ENCODE measurements around the gene SWT1.
"Not testable (repeated sequence)": the region's sequence is repeated elsewhere in the genome, so short reads cannot be mapped to it uniquely, and the experiment has no call there.

Gene SWT1

DNA sequence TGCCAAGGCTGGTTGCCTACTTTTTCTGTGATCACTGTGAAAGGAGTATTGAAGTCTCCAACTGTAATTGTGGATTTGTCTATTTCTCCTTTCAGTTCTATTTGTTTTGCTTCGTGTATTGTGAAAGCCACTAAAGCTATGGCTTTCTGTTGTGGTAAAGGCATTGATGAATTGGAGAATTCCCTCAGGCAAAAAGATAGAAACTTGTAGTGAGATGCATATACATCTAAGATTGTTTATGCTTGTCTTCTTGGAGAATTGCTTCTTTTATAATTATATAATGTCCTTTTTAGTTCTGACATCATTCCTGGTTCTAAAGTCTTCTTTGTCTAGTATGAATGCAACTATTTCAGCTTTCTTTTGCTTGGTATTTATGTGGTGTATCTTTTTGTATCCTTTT lies 36.8 kb downstream of the SWT1 start:
- no peak for DNase-seq

DNA sequence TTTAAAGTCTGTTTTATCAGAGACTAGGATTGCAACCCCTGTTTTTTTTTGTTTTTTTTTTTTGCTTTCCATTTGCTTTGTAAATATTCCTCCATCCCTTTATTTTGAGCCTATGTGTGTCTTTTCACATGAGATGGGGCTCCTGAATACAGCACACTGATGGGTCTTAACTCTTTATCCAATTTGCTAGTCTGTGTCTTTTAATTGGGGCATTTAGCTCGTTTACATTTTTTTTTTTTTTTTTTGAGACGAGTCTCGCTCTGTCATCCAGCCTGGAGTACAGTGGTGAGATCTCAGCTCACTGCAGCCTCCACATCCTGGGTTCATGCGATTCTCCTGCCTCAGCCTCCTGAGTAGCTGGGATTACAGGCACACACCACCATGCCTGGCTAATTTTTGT lies 41.7 kb downstream of the SWT1 start:
- DNase-seq: not testable (repeated sequence)

DNA sequence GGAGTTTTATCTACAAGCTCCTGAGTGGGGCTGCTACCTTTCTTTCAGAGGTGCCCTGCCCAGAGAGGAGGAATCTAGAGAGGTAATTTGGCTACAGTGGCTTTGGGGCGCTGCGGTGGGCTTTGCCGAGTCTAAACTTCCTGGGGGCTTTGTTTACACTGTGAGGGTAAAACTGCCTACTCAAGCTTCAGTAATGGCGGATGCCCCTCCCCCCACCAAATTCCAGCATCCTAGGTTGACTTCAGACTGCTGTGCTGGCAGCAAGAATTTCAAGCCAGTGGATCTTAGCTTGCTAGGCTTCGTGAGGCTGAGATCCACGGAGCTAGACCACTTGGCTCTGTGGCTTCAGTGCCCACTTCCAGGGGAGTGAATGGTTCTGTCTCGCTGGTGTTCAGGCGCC lies 43.9 kb downstream of the SWT1 start:
- no peak for DNase-seq

DNA sequence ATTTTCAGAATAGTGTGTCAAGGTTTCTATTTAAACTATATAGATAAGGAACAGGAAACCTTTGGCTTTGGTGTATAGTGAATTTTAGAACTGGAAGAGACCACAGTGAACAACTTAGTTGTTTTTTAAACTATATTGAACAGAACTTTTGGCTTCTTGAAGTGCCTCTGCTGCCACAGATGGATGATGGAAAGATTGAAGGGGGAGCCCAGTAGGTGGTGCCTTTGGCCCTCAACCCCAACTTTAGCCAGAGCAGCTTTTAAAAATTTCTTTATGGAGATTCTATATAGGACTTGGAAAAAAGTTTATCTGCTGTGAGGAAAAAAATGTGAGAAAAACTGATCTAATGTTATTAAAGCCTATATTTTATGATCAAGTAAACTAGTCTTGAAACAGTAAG lies 50.2 kb downstream of the SWT1 start:
- DNase-seq: no peak

DNA sequence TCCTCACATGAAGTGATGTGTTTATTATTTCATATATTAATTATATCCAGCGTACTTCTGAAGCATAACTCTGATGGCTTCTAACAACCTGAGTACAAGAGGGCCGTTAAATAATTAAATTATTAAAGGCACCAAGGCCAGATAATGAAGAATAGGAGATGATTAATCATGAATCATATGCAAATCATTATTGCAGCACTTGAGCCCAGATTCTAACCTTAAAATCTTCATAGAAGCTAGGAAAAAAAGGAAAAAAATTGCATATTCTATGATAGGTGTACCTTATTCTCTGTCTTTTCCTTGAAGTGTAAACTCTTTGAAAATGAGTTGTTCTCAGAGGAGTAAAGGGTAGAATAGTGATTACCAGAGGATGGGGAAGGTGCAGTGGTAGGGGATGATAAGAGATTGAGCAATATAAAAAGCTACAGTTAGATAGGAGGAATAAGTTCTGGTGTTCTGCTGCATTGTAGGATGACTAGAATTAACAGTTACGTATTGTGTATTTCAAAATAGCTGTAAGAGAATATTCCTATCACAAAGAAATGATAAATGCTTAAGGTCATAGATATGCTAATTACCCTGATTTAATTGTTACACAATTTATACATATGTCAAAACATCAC lies 51.1 kb downstream of the SWT1 start:
- DNase-seq: no peak

DNA sequence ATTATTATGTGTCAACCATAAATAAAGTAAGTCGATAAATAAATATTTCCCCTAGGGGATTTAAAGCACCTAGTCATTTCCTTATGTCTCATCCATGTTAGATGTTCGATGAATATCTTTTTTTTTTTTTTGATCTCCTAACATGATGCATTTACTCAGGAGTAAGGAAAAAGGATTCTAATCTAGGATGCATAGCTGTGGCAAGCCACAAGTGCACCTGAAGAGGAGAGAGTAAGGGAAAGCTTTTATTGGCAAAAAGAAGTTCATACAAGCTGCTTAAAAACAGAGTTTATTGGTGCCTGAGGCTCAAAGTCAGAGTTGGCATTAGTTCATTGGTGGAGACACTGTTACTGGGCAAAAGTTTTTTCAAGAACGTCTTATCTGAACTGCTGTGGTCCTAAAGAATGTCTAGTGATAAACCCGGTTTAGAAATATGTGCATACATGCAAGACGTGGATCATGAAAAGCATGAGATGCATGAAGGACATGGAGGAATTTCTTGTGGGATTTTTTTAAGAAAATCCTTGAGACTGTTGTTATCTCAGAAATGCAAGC lies 51.7 kb downstream of the SWT1 start:
- no peak for DNase-seq

DNA sequence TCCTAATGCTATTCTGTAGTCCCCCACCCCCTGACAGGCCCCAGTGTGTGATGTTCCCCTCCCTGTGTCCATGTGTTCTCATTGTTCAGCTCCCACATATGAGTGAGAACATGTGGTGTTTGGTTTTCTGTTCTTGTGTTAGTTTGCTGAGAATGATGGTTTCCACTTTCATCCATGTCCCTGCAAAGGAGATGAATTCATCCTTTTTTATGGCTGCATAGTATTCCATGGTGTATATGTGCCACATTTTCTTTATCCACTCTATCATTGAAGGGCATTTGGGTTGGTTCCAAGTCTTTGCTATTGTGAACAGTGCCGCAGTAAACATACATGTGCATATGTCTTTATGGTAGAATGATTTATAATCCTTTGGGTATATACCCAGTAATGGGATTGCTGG lies 52.4 kb downstream of the SWT1 start:
- not testable (repeated sequence) for DNase-seq

DNA sequence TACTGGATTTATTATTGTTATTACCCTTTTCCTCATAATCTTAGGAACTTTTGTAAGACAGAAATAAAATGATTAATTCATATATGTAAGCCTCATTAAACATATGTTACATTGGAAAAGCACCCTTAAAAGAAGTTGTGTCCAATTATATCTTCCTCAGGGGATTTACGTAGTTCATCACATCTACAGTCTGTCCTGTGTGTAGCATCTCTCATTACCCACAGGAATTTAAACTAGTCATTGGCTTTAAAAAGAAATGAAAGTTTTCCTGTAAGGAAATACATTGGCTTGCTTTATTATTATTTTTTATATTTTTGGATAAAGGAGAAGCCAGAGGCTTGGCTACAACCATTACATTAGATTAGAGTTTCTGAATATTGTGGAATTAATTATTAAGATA lies 56.1 kb downstream of the SWT1 start:
- DNase-seq: no peak

DNA sequence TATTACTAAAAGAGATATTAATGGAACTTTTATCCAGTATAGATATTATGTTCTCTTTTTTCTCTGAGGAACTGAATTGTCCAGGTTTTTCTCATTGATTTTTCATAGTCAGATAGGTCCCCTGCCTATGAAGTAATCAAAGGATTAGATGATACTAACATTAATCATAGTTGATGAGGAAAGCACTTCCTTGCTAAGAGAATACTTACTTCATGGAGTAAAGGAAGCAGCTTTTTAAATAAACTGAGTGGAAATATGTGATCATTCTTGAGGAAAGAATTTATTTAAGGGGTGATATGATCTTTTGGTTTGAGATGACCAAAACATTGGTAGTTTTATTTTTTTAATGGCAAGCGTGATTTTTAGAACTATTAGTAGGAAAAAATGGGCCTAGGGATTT lies 58.9 kb downstream of the SWT1 start:
- no peak for DNase-seq

DNA sequence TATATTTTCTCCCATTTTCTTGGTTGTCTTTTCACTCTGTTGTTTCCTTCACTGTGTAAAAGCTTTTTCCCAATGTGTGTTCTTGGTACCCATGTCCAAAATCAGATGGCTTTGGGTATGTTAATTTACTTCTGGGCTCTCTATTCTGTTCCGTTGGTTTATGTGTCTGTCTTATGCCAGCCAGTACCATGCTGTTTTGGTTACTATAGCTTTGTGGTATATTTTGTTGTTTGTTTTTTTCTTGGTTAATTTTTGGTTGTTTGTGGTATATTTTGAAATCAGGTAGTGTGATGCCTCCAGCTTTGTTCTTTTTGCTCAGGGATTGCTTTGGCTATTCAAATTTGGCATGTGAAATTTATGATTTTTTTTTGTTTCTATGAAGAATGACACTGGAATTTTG lies 67.2 kb downstream of the SWT1 start:
- no peak for DNase-seq

DNA sequence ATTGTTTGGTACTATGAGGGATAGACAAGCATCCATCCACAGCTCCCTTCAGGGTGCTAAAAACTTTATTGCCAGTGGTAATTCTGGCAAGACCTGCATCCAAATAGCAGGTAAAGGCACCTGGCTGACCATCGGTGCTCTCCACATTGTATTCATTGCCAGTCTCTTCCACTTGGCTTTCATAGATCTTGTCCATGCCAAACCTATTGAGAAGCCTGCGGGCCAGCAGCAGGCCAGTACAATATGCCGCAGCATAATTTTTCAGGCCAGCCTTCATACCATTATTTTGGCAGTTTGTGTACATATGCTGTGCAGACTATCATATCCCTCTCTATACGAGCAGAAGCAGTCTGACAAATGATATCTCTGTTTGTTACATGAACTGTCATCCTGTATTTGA lies 70.2 kb downstream of the SWT1 start:
- no peak for DNase-seq

DNA sequence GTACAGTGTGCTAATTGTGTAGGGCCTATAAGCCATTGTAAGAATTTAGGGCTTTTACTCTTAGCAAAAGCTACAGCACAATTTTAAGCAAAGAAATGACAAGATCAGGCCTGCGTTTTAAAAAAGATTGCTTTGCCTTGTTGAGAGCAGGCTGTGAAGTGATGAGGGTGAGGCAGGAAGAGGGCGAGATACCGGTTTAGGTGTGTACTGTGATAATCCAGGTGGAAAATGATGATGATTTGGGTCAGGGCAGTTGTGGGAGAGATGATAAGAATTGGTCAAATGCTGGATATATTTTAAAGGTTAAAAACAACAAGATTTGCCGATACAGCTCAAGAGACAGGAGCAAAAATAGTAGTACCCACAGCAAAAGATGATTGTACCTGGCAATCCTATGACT lies 72.0 kb downstream of the SWT1 start:
- DNase-seq: no peak

DNA sequence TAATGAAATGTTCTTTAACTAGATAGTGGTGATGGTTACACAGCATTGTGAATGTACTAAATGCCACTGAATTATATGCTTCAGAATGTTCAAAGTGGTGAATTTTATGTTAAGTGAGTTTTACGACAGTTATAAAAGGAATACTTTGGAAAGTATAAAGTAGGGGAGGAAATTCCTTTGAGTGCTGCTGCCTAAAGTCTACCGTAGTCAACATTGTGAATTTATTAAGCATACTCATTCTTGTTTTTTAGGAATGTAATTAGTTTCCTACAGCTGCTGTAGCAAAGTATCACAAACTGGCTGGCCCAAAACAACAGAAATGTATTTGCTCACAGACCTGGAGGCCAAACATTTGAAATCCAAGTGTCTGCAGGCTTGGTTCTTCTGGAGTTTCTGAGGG lies 73.0 kb downstream of the SWT1 start:
- DNase-seq: no peak

DNA sequence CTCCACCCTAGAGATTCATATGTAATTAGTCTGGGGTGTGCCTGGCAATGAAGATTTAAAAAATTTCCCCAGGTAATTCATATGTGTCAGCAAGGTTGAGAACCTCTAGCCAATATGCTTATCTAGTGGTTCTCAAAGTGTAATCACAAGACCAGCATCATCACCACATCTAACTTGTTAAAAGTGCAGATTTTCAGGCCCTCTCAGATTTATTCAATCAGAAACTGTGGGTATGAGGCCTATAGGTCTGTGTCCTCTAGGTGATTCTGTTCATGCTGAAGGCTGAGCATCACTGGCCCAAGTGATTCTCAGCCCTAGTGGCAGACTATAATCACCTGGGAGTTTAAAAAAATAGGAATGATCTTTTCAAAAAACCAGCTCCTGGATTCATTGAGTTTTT lies 75.9 kb downstream of the SWT1 start:
- DNase-seq: no peak

DNA sequence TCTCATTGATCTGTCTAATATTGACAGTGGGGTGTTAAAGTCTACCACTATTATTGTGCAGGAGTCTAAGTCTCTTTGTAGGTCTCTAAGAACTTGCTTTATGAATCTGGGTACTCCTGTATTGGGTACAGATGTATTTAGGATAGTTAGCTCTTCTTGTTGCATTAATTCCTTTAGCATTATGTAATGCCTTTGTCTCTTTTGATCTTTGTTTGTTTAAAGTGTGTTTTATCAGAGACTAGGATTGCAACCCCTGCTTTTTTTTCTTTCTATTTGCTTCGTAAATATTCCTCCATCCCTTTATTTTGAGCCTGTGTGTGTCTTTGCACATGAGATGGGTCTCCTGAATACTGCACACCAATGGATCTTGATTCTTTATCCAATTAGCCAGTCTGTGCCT lies 77.2 kb downstream of the SWT1 start:
- not testable (repeated sequence) for DNase-seq

DNA sequence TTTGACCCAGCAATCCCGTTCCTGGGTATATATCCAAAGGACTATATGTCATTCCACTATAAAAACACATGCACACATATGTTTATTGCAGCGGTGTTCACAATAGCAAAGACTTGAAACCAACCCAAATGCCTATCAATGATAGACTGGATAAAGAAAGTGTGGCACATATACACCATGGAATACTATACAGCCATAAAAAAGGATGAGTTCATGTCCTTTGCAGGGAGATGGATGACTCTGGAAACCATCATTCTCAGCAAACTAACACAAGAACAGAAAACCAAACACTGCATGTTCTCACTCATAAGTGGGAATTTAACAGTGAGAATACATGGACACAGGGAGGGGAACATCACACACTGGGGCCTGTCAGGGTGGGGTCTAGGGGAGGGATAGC lies 80.2 kb downstream of the SWT1 start:
- DNase-seq: not testable (repeated sequence)

DNA sequence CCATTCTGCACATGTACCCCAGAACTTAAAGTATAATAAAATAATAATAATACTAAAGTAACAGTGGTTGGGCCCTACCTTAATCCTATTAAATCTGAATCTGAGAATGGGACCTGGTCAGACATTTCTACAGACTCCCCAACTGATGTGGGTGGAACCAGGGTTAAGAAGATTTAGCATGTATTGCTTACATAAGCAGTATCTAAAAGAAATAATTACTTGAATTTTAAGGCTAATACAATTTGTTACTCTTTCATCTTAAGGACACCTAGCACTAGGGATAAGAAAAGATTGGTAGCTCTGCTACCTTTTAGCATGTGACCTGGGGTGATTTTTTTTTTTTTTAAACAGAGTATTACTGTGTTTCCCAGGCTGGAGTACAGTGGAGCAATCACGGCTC lies 80.7 kb downstream of the SWT1 start:
- no peak for DNase-seq

DNA sequence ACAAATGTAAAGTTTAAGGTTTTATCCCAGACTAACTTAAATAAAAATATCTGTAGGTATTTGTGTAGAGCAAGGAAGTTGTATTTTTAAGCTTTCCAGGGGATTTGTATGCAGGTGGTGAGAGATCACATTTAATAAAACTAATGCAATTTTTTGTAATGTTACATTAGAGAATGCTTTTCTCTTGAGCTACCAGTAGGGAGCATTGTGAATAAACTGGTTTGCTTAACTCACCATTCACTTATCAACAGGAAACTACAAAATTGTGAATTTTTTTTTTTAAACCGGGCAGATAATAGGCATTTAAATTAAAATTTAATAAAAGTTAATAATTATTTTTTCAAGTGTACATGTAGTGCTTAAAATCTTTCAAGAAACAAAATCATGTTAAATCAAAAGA lies 81.5 kb downstream of the SWT1 start:
- DNase-seq: no peak

DNA sequence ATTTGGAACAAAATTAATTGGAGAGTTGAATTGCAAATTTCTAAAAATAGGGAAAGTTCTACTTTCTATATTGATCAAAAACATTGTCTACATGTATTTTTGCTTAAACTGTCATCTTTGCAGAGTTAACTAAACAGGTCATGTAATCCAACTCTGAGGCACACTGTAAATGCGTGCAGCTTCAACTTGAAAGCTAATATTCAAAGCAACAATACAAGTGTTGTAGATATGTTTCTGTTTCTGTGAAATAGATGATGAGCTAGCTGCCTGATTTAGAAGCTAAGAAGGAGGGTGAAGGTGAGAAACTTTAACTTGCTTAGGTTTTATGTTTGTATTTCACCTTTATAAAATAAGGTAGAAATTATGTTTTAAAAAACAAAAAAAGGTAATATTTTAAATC lies 82.9 kb downstream of the SWT1 start:
- no peak for DNase-seq

DNA sequence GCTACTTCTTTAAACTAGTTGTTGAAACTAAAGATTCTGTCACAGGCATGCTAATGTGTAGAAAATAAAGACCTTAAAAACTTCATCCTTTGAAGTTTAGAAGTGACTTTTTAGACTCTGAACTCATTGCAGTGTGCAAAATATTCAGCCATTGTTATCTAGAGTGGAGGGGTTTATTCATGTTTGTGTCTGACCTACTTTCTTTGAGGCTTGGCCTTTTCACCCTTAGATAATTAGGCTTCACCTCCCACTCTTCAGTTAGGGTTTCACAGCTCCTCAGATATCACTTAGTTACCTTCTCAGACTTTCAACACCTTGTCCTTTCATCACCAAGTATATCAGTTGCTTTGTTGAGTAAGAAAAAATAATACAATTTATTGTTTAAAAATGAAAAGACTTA lies 84.2 kb downstream of the SWT1 start:
- no peak for DNase-seq

DNA sequence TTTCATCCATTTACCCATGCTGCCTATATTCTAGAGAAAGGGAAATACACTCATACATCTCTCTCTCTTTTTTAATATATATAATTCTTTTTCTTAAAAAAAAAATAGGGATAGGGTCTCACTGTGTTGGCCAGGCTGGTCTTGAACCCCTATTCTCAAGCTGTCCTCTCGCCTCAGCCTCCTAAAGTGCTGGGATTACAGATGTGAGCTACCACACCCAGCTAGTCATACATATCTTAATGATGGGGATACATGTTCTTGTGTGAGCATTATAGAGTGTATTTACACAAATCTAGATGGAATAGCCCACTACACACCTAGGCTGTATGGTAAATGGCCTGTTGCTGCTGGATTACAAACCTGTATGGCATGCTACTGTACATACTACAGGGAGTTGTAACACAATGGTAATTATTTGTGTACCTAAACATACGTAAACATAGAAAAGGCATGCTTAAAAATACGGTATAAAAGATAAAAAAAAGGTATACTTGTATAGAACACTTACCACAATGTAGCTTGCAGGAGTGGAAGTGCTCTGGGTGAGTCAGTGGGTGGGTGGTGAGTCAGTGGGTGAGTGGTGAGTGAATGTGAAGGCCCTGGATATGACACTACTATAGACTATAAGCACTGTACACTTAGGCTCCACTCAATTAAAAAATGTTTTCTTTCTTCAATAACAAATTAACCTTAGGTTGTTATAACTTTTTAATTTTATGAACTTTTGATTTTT lies 87.2 kb downstream of the SWT1 start:
- no peak for DNase-seq

DNA sequence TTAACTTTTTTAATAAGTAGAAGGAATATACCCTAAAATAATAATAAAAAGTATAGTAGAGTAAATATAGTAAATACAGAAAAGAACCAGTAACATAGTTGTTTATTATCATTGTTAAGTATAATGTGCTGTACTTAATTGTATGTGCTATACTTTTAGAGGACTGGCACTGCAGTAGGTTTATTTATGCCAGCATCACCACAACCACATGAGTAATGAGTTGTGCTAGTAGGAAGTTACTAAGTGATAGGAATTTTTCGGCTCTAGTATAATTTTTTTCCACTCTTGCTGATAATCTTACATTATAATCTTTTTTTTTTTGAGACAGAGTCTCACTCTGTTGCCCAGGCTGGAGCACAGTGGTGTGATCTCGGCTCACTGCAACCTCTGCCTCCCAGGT lies 88.5 kb downstream of the SWT1 start:
- no peak for DNase-seq

DNA sequence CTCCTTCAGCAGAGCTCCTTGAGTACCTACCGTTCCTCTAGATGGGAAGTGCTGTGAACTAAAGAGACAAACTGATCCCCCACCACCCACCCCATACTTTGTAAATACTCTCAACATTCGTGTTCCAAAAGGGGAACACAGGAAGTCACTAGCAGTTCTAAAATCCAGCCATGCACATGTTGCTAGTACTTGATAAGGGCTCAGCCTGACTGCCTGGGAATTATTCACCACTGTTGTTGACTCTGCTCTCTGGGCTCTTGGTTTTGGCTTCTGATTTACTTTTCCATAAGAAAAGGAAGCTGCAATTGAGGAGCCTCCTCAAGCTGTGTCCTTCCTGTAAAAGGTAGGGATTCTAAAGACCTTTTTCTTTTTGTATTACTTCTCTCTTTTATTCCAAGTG lies 92.6 kb downstream of the SWT1 start:
- no peak for DNase-seq

DNA sequence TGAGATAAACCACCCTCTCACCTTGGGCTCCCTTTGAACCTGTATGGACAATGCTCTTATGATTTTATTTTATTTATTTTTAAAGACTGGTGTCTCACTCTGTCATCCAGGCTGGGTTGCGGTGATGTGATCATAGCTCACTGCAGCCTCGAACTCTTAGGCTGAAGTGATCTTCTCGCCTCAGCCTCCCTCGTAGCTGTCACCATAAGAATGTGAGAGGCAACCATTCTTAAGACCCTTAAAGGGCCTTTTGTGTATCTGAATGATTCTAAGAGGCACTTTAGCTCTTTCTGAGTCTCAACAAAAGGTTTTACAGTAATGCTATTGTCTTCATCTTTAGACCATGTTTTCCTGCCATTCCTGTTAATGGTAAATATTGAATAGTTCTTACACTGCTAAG lies 93.1 kb downstream of the SWT1 start:
- no peak for DNase-seq

DNA sequence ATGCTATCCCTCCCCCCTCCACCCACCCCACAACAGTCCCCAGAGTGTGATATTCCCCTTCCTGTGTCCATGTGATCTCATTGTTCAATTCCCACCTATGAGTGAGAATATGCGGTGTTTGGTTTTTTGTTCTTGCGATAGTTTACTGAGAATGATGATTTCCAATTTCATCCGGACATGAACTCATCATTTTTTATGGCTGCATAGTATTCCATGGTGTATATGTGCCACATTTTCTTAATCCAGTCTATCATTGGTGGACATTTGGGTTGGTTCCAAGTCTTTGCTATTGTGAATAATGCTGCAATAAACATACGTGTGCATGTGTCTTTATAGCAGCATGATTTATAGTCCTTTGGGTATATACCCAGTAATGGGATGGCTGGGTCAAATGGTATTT lies 95.0 kb downstream of the SWT1 start:
- DNase-seq: not testable (repeated sequence)

Measured in right forelimb (tissue), 1 donor.